MM.1S (cell line): ENCODE data around the gene MCM6.

Source experiments
- DNase-seq: peaks from one replicate; pipeline ENCODE4 v3.0.0-alpha.2; 2015
- H2AFZ ChIP-seq: fragments of 300-600 bp; sonication (generic); 2 replicates; pipeline ENCODE4 v1.6.0; 2016; ENCODE audit warnings: antibody characterized with exemption, low read length
- H3F3A ChIP-seq: fragments of 300-600 bp; sonication (generic); 2 replicates; pipeline ENCODE4 v1.6.1; 2016; ENCODE audit warnings: mild to moderate bottlenecking, antibody characterized with exemption, low read length, moderate library complexity, mixed read lengths; ENCODE audit not compliant: insufficient read depth
- H3K27ac ChIP-seq: fragments of 300-600 bp; sonication (generic); 2 replicates; pipeline ENCODE4 v1.5.1; 2016; ENCODE audit warnings: mild to moderate bottlenecking, low read length
- H3K27me3 ChIP-seq: fragments of 300-600 bp; sonication (generic); replicated peaks from 2 replicates; pipeline ENCODE4 v1.6.0; 2016; ENCODE audit warnings: low read length; ENCODE audit not compliant: insufficient read depth
- H3K36me3 ChIP-seq: fragments of 300-600 bp; sonication (generic); replicated peaks from 2 replicates; pipeline ENCODE4 v1.6.1; 2016; ENCODE audit warnings: mild to moderate bottlenecking, low read length, mixed read lengths; ENCODE audit not compliant: insufficient read depth
- H3K4me1 ChIP-seq: fragments of 300-600 bp; sonication (generic); 2 replicates; pipeline ENCODE4 v1.6.1; 2016; ENCODE audit warnings: low read length, mixed read lengths
- H3K4me2 ChIP-seq: fragments of 300-600 bp; sonication (generic); 2 replicates; pipeline ENCODE4 v1.6.0; 2016; ENCODE audit warnings: low read depth, low read length
- H3K4me3 ChIP-seq: fragments of 300-600 bp; sonication (generic); 2 replicates; pipeline ENCODE4 v1.5.1; 2016; ENCODE audit warnings: low read length, mixed read lengths
- H3K79me2 ChIP-seq: fragments of 300-600 bp; sonication (generic); 2 replicates; pipeline ENCODE4 v1.6.1; 2016; ENCODE audit warnings: mixed run types, low read length, mixed read lengths
- H3K9ac ChIP-seq: fragments of 300-600 bp; sonication (generic); 2 replicates; pipeline ENCODE4 v1.6.1; 2016; ENCODE audit warnings: low read length, mixed read lengths
- H3K9me2 ChIP-seq: fragments of 300-600 bp; sonication (generic); replicated peaks from 2 replicates; pipeline ENCODE4 v1.6.1; 2016; ENCODE audit warnings: mild to moderate bottlenecking, low read length, mixed read lengths; ENCODE audit not compliant: insufficient read depth
- H3K9me3 ChIP-seq: fragments of 300-600 bp; sonication (generic); replicated peaks from 2 replicates; pipeline ENCODE4 v1.6.1; 2016; ENCODE audit warnings: mild to moderate bottlenecking, low read length, mixed read lengths; ENCODE audit not compliant: insufficient read depth
- H4K20me1 ChIP-seq: fragments of 300-600 bp; sonication (generic); 2 replicates; pipeline ENCODE4 v1.6.1; 2016; ENCODE audit warnings: mild to moderate bottlenecking, low read length, moderate library complexity, mixed read lengths; ENCODE audit not compliant: insufficient read depth
- EZH2 ChIP-seq: fragments of 300-600 bp; sonication (generic); optimal IDR thresholded peaks from 2 replicates; pipeline ENCODE3; 2017; ENCODE audit warnings: low read depth, mild to moderate bottlenecking, antibody characterized with exemption, low read length, mixed read lengths
- EZH2phosphoT487 ChIP-seq: fragments of 300-600 bp; sonication (generic); IDR thresholded peaks from 2 replicates; pipeline ENCODE4 v1.6.1; 2018; ENCODE audit warnings: antibody characterized with exemption, low read length
- TF ChIP-seq, protein P1 (sequence below): fragments of 300-600 bp; sonication (generic); IDR thresholded peaks from 2 replicates; pipeline ENCODE4 v1.5.1; 2016; ENCODE audit warnings: antibody characterized with exemption, low read length, mixed read lengths

MCM6 gene

DNA sequence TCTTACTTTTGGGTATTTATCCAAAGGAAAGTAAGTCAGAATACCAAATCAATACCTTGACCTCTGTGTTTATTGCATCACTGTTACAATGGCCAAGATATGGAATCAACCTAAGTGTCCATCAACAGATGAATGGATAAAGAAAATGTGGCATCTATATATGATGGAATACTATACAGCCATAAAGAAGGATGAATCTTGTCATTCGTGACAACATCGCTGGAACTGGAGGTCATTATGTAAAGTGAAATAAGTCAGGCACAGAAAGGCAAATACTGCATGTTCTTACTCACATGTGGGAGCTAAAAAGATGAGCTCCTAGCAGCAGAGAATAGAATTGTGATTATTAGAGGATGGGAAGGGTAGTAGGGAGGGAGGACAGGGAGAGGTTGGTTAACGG is 73.9 kb downstream of the MCM6 start:
- Histone ChIP-seq H3K9ac (no peak overlapping the region), H3K4me2 (no peak overlapping the region), H3K27ac (no peak overlapping the region), H2AFZ (no peak overlapping the region), H3K9me3 (no peaks in the 10 kb centered on the region), H3K9me2 (no peaks in the 10 kb centered on the region), H3K79me2 (no peaks in the 10 kb centered on the region), H3F3A (no peaks in the 10 kb centered on the region), H3K4me1 (no peaks in the 10 kb centered on the region), H3K27me3 (no peaks in the 10 kb centered on the region), H4K20me1 (no peaks in the 10 kb centered on the region), H3K4me3 (no peak overlapping the region), H3K36me3 (no peaks in the 10 kb centered on the region)
- DNase-seq = no peak
- TF ChIP-seq EZH2 (no peak), EZH2phosphoT487 (no peak)
- TF ChIP-seq, protein P1, sequence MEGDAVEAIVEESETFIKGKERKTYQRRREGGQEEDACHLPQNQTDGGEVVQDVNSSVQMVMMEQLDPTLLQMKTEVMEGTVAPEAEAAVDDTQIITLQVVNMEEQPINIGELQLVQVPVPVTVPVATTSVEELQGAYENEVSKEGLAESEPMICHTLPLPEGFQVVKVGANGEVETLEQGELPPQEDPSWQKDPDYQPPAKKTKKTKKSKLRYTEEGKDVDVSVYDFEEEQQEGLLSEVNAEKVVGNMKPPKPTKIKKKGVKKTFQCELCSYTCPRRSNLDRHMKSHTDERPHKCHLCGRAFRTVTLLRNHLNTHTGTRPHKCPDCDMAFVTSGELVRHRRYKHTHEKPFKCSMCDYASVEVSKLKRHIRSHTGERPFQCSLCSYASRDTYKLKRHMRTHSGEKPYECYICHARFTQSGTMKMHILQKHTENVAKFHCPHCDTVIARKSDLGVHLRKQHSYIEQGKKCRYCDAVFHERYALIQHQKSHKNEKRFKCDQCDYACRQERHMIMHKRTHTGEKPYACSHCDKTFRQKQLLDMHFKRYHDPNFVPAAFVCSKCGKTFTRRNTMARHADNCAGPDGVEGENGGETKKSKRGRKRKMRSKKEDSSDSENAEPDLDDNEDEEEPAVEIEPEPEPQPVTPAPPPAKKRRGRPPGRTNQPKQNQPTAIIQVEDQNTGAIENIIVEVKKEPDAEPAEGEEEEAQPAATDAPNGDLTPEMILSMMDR = no peak

DNA sequence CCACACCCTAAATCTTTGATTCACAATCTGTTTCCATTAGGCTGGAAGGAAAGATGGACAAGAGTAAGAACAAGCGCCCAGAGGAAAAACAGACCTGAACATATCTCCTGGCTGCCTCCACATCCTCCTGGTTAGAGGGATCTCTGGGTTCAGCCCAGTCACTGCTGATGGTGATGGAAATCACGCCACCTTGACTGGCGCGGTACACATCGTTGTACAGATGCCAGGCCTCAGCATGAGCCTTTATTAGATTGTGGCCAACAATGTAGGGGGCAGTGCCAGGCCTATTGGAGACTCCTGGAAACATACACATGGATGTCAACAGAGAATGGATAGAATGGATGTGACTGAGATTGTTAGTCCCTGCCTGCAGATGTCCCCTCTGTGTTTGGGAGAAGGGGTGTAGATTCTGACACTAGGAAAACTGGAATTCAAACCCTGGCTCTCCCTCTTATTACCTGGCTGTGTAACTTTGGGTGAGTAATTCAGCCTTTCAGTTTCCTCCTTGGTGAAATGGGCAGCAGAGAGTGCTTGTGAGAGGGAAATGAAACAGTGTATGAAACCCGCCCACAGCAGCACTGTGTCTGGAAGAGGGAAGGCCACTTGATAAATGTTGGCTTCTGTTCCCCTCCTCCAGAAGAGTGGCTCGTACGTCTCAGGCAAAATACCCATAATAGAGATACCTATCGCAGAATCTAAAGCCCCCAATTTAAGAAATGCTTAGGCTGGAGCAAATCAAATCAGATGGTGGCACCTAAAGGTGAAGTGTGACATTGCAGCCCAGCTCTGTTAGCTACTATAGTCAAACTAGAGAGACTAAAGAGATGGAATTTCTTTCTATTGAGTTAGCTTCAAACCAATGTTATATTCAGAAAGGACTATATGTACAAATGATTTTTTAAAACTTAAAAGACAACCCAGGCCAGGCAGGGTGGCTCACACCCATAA is 75.5 kb downstream of the MCM6 start:
- Histone ChIP-seq H3K36me3 (no peaks in the 10 kb centered on the region), H3K79me2 (no peaks in the 10 kb centered on the region), H3K9me3 (no peaks in the 10 kb centered on the region), H3K27ac (no peak overlapping the region), H4K20me1 (no peaks in the 10 kb centered on the region), H3K9me2 (no peaks in the 10 kb centered on the region), H3K4me1 (no peaks in the 10 kb centered on the region), H3F3A (no peaks in the 10 kb centered on the region), H3K9ac (no peak overlapping the region), H2AFZ (no peak overlapping the region), H3K27me3 (no peaks in the 10 kb centered on the region), H3K4me2 (no peak overlapping the region), H3K4me3 (no peak overlapping the region)
- TF ChIP-seq EZH2 = no peak
- TF ChIP-seq EZH2phosphoT487 = no peak
- TF ChIP-seq, protein P1 = peak; percentile 7; the same call in 1 of the 2 replicates
- DNase-seq = no peak

- no peaks in the 10 kb centered on the region for H3K27me3 ChIP-seq
- no peaks in the 10 kb centered on the region for H3K36me3 ChIP-seq
- no peak overlapping the region for H3K4me3 ChIP-seq
- H3K9ac ChIP-seq = no peak overlapping the region
- H3K4me1 ChIP-seq = 0 out of 2 replicates have a peak, but pooled peaks cover 3% of the 10 kb centered on the region
- 0 out of 2 replicates have a peak, but pooled peaks cover 3% of the 10 kb centered on the region for H3F3A ChIP-seq
- no peaks in the 10 kb centered on the region for H3K9me2 ChIP-seq
- H2AFZ ChIP-seq = no peak overlapping the region
- no peak overlapping the region for H3K4me2 ChIP-seq
- no peaks in the 10 kb centered on the region for H3K9me3 ChIP-seq
- DNase-seq = no peak
- no peaks in the 10 kb centered on the region for H4K20me1 ChIP-seq
- no peak overlapping the region for H3K27ac ChIP-seq
- H3K79me2 ChIP-seq = no peaks in the 10 kb centered on the region
- TF ChIP-seq EZH2 = no peak
- TF ChIP-seq, protein P1 = peak; percentile 11; the same call in 1 of the 2 replicates
- no peak for TF ChIP-seq EZH2phosphoT487
Measured at GRCh38 chr2:135799738-135800137, 76.5 kb downstream of the MCM6 start.
